ENCODE results near the gene ARHGAP40. TPM values are rescaled to one million over a fixed set of nuclear protein-coding genes. Genes with fewer than 3 reads are reported as not detected.
A peak's percentile ranks its signal among the peaks of the same experiment; 100 is the strongest.

The ARHGAP40 gene
- total RNA-seq, 3 donors from 2014 or later = not detected

GRCh38 chr20:38624084-38624483 is 22.5 kb downstream of the ARHGAP40 start:
- no peak overlapping the region for H3K4me3 ChIP-seq
- H3K36me3 ChIP-seq (ENCODE audit: low read depth) = no peaks in the 10 kb centered on the region
- H3K4me1 ChIP-seq (ENCODE audit: low read depth) = no peaks in the 10 kb centered on the region
- DNase-seq (no peak), ATAC-seq (no peak)
- no peak for TF ChIP-seq CTCF (IDR thresholded peaks at IDR 0.05)
- intact Hi-C loops (cut with DNase I, micrococcal nuclease) = no loop called here
- no peaks in the 10 kb centered on the region for H3K9me3 ChIP-seq

- no peak for TF ChIP-seq CTCF (IDR thresholded peaks at IDR 0.05)
- no peak for DNase-seq
- intact Hi-C loops (cut with DNase I, micrococcal nuclease) = no loop called here
- no peaks in the 10 kb centered on the region for H3K9me3 ChIP-seq
- H3K4me3 ChIP-seq = no peak overlapping the region
- ATAC-seq = no peak
- no peaks in the 10 kb centered on the region for H3K4me1 ChIP-seq (ENCODE audit: low read depth)
- H3K36me3 ChIP-seq (ENCODE audit: low read depth) = no peaks in the 10 kb centered on the region
Measured at GRCh38 chr20:38625896-38626295, 24.3 kb downstream of the ARHGAP40 start.

GRCh38 chr20:38626921-38627659 is 25.5 kb downstream of the ARHGAP40 start:
- no peak overlapping the region for H3K4me3 ChIP-seq
- no peak for ATAC-seq
- intact Hi-C loops (cut with DNase I, micrococcal nuclease) = no loop called here

GRCh38 chr20:38628580-38629470 is 27.2 kb downstream of the ARHGAP40 start:
- ATAC-seq (peak; percentile 76), DNase-seq (no peak)
- Histone ChIP-seq H3K4me1 (ENCODE audit: low read depth) (no peaks in the 10 kb centered on the region), H3K36me3 (ENCODE audit: low read depth) (no peaks in the 10 kb centered on the region), H3K4me3 (no peak overlapping the region), H3K9me3 (no peaks in the 10 kb centered on the region)
- intact Hi-C loops (cut with DNase I, micrococcal nuclease) = no loop called here
- TF ChIP-seq CTCF (IDR thresholded peaks at IDR 0.05) = no peak

More at GRCh38 chr20:38626921-38627659, 25.5 kb downstream of the ARHGAP40 start:
- Histone ChIP-seq H3K36me3 (ENCODE audit: low read depth) (no peaks in the 10 kb centered on the region), H3K9me3 (no peaks in the 10 kb centered on the region), H3K4me1 (ENCODE audit: low read depth) (no peaks in the 10 kb centered on the region)
- no peak for TF ChIP-seq CTCF (IDR thresholded peaks at IDR 0.05)
- no peak for DNase-seq

- Histone ChIP-seq H3K36me3 (ENCODE audit: low read depth) (no peaks in the 10 kb centered on the region), H3K4me1 (ENCODE audit: low read depth) (no peaks in the 10 kb centered on the region), H3K4me3 (no peak overlapping the region), H3K9me3 (no peaks in the 10 kb centered on the region)
- no peak for ATAC-seq
- intact Hi-C loops (cut with DNase I, micrococcal nuclease) = no loop called here
- DNase-seq = no peak
- TF ChIP-seq CTCF (IDR thresholded peaks at IDR 0.05) = no peak
Measured at GRCh38 chr20:38629979-38630378, 28.4 kb downstream of the ARHGAP40 start.

Measured in mucosa of descending colon (tissue), 3 donors.